Measurements from ENCODE around the gene SPDYE3. TPM values are rescaled to one million over a fixed set of nuclear protein-coding genes. Genes with fewer than 3 reads are reported as not detected.

The SPDYE3 gene
- total RNA-seq, 1 experiment from 2014 or later, result not detected

DNA sequence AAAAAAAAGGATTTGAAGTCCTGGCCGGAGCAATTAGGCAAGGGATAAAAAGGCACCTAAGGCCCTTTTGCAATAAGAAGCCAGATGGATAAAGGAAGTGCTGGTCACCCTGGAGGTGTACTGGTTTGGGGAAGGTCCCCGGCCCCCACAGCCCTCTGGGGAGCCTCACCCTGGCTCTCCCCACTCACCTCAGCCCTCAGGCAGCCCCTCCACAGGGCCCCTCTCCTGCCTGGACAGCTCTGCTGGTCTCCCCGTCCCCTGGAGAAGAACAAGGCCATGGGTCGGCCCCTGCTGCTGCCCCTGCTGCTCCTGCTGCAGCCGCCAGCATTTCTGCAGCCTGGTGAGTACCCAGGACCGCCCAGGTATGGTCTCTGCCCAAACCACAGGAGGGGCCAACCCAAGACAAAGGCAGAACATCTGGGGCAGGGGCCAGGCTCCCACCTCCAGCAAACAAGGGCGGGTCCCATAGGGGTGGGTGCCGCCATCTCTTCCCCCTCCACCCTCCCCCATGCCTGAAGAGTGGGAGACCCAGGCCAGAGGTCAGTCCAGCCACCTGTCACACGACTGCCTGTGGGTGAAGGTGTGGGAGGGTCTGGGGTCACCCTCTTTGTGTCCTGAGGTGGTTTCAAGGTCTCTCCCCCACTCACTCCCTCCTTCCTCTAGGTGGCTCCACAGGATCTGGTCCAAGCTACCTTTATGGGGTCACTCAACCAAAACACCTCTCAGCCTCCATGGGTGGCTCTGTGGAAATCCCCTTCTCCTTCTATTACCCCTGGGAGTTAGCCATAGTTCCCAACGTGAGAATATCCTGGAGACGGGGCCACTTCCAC lies 50.7 kb downstream of the SPDYE3 start, which contains the start of gene PILRB:
Gene PILRB, plus strand, starts transcription at position 91 of the 830 bp plus-strand sequence. Its CDS starts 186 bp downstream, at position 277.
- Histone ChIP-seq H3K27ac (ENCODE audit: low read length) (no peak within 1 kb of the TSS), H3K4me1 (ENCODE audit: control insufficient read depth, insufficient read depth, low read length) (no peaks in the 10 kb centered on the region), H3K36me3 (ENCODE audit: control insufficient read depth, insufficient read depth, low read length) (peaks cover 11% of the 10 kb centered on the region), H3K27me3 (ENCODE audit: control insufficient read depth, insufficient read depth, low read length) (no peaks in the 10 kb centered on the region), H3K4me3 (ENCODE audit: low read depth in 2 of 2, low read length in 2 of 2) (no peak within 1 kb of the TSS), H3K9me3 (ENCODE audit: control insufficient read depth, insufficient read depth, low read depth, low read length) (no peaks in the 10 kb centered on the region)
- TSS peak; percentile 26 for BruUV-seq (replicated peaks)
- ATAC-seq, result no peak
- ChIA-PET CTCF (interaction anchor here (0.9 kb wide), 1 partner anchor 49 kb away, joined by 3 read pairs; no protein-coding TSS in a partner anchor), POLR2A (no interaction called here)
- TF ChIP-seq TCF7L2 (IDR thresholded peaks at IDR 0.05; ENCODE audit: low read depth, low read length), result no peak
- TF ChIP-seq, protein P1, sequence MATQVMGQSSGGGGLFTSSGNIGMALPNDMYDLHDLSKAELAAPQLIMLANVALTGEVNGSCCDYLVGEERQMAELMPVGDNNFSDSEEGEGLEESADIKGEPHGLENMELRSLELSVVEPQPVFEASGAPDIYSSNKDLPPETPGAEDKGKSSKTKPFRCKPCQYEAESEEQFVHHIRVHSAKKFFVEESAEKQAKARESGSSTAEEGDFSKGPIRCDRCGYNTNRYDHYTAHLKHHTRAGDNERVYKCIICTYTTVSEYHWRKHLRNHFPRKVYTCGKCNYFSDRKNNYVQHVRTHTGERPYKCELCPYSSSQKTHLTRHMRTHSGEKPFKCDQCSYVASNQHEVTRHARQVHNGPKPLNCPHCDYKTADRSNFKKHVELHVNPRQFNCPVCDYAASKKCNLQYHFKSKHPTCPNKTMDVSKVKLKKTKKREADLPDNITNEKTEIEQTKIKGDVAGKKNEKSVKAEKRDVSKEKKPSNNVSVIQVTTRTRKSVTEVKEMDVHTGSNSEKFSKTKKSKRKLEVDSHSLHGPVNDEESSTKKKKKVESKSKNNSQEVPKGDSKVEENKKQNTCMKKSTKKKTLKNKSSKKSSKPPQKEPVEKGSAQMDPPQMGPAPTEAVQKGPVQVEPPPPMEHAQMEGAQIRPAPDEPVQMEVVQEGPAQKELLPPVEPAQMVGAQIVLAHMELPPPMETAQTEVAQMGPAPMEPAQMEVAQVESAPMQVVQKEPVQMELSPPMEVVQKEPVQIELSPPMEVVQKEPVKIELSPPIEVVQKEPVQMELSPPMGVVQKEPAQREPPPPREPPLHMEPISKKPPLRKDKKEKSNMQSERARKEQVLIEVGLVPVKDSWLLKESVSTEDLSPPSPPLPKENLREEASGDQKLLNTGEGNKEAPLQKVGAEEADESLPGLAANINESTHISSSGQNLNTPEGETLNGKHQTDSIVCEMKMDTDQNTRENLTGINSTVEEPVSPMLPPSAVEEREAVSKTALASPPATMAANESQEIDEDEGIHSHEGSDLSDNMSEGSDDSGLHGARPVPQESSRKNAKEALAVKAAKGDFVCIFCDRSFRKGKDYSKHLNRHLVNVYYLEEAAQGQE (IDR thresholded peaks at IDR 0.05; ENCODE audit: insufficient read depth in 1 of 2, low read depth in 2 of 2, low read length in 1 of 2), result no peak
- TF ChIP-seq POLR2AphosphoS5 (IDR thresholded peaks at IDR 0.05; ENCODE audit: low read depth, low read length), result no peak
- no peak; the same call in 1 of the 2 replicates for TF ChIP-seq CTCF (IDR thresholded peaks at IDR 0.05)
- intact Hi-C loops (cut with micrococcal nuclease; ENCODE audit: unreplicated experiment), result no loop called here
- in situ Hi-C loops (cut with HindIII; ENCODE audit: low pct_unique_long_range_greater_than_20kb, low sequenced_read_pairs), result no loop called here
- DNase-seq (ENCODE audit: low read depth, low spot score), result no peak

GRCh38 chr7:100358857-100359212 lies 51.3 kb downstream of the SPDYE3 start:
- intact Hi-C loops (cut with micrococcal nuclease; ENCODE audit: unreplicated experiment), result no loop called here
- TF ChIP-seq SIN3A (IDR thresholded peaks at IDR 0.05; ENCODE audit: borderline replicate concordance, insufficient read depth, low read depth, low read length), result no peak
- TF ChIP-seq CTCF (IDR thresholded peaks at IDR 0.05), result no peak; the same call in 1 of the 2 replicates
- no peak for TF ChIP-seq POLR2AphosphoS5 (IDR thresholded peaks at IDR 0.05; ENCODE audit: low read depth, low read length)
- TF ChIP-seq, protein P1 (IDR thresholded peaks at IDR 0.05; ENCODE audit: insufficient read depth in 1 of 2, low read depth in 2 of 2, low read length in 1 of 2), result no peak
- TF ChIP-seq TCF7L2 (IDR thresholded peaks at IDR 0.05; ENCODE audit: low read depth, low read length), result no peak
- H3K4me1 ChIP-seq (ENCODE audit: control insufficient read depth, insufficient read depth, low read length), result no peaks in the 10 kb centered on the region
- BruUV-seq (replicated peaks), result no TSS peak
- H3K9me3 ChIP-seq (ENCODE audit: control insufficient read depth, insufficient read depth, low read depth, low read length), result no peaks in the 10 kb centered on the region
- H3K36me3 ChIP-seq (ENCODE audit: control insufficient read depth, insufficient read depth, low read length), result peaks cover 11% of the 10 kb centered on the region
- ATAC-seq (no peak), DNase-seq (ENCODE audit: low read depth, low spot score) (no peak)
- no peak overlapping the region for H3K27ac ChIP-seq (ENCODE audit: low read length)
- H3K27me3 ChIP-seq (ENCODE audit: control insufficient read depth, insufficient read depth, low read length), result no peaks in the 10 kb centered on the region
- in situ Hi-C loops (cut with HindIII; ENCODE audit: low pct_unique_long_range_greater_than_20kb, low sequenced_read_pairs), result no loop called here
- ChIA-PET POLR2A (no interaction called here), CTCF (interaction anchor here (0.9 kb wide), 1 partner anchor 48 kb away, joined by 3 read pairs; no protein-coding TSS in a partner anchor)
- H3K4me3 ChIP-seq (ENCODE audit: low read depth in 2 of 2, low read length in 2 of 2), result no peak overlapping the region
